NCI-H1105 (cell line): Measurements from ENCODE around the gene SRPK2.
"Not testable (repeated sequence)": the region's sequence is repeated elsewhere in the genome, so short reads cannot be mapped to it uniquely, and the experiment has no call there.

ENCODE experiments used
- DNase-seq: peaks from one replicate; lab custom pipeline; 2025; lab: John Stamatoyannopoulos, UW

The SRPK2 gene

DNA sequence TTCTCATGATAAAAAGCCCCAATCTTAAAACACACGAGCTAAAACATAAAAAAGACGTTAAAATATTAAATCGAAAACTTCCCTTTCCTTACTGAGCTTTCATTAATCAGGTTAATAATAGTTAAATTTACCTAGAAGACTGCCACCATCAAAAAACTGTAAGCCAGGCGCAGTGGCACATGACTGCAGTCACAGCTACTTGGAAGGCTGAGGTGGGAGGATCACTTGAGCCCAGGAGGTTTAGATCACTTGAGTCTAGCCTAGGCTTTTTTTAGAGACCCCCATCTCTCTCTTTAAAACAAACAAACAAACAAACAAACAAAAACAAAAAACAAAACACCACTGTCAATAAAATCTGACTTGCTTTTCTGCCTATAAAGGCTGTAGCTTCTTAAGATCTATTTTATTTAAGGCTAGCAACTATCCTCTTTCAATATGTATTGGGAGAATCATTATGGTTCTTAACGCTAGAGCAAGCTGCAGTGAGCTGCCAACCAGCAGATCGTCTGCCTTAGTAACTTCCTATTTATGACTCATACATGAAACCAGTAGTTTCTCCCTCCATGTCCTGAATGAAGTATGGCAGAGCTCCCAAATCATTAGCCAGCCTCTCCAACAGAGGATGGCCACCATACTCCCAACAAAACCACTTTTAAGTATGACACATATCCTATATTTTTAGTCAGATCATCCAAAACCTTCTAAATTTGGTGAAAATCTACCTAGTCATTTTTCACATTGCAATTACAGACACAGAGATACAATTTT is 163.7 kb downstream of the SRPK2 start:
- DNase-seq = no peak

DNA sequence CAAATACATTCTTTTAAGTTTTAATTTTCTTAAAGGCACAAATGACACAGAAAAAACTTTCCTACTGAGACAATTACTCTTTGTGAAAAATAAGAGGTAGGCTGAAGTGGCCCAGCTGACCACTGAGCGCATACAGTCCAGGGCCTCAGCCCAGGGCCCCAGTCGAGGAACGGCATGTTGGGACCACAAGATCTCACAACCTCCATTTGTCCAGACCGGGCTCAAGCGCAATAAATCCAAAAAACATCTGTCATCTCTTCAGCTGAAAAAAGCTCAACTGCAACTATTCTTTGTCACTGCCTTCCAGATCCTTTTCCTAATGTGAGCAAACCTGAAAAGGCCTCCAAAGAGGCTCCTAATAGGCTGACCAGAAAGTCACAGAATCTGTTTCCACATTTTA is 165.8 kb downstream of the SRPK2 start:
- no peak for DNase-seq

DNA sequence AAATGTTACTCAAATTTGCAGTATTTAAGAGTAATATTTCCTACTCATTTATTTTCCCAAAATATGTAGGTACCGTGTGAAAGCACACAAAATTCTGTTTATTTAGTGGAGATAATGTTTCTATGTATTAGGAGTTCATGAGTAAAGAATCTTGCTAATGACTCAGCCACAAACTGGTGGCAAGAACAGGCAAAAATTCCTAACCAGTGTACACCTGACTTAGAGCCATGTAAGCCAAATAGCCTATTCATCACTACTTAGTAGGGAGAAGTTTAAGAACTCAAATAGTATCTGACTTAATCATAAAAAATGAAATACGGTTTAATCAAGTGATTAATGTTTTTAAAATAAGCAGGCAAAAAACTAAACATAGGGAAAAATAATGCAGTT is 169.0 kb downstream of the SRPK2 start:
- no peak for DNase-seq

DNA sequence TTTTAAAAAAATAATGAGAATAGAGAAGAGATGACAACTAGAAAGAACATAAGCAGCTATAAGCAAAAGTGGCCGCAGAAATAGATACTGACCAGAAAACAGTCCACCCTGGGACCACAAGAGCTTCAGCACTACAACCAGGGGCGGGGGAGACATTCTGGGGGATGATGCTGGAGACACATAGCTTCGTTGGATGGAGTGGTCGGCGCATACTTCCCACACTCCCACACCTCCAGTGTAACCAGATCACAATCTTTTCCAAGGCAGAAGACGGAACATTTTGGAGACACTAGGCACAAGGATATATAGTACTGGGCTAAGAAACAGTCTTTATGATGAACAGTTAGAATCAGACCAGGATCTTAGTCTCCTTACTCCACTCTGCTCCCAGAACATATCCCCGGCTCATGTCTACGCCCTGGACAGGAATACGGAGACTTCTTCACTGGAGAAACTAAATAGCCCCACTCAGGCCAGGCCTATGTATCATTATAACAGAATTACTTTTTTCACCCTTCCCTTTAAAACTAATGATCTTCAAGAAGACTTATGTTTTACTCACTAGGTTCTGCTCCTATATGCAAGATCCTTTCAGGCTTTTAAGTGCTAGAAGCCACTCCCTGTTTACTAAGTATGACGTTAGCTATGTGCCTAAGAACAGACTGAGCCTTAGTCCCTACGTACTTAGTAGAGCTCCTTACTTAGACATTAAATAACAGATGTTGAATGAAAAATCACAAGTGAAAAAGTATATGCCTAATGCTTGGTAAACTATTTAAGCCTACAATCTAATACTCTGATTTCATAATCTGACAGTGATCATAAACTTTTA is 169.6 kb downstream of the SRPK2 start:
- DNase-seq = no peak

DNA sequence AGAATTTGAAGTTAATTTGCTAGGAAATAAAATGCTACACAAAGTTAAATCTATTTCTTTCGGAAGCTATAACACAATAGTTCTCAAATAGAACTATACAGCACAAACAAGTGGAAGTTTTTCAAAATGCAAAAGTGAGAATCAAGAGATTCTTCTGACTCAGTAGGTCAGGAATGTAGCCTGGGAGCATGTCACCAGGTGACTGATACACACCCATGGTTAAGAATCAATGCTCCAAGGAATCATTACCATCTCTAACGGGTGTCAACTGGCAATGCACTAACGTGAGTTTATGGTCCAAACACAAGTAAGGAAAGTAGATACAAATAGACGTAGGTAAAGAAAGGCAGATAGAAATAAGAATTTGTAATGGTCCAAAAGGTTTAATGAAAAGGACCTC is 170.5 kb downstream of the SRPK2 start:
- no peak for DNase-seq

DNA sequence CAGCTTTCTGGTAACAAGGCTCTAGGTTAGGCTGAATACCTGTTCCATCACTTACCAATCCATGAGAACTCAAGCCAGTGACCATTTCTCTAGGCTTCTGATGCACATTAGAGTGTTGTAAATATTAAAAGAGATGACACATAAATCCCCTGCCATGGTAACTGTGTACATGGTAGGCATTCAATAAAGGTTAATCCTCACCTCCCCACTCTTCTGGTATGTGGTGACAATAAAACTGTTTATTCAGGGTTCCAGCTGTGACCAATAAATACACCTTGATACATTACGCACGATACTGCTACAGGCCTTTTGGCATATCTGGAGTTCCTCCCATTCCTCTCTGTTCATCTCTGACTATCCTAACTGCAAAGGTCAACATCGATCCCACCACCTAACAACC is 171.9 kb downstream of the SRPK2 start:
- DNase-seq = no peak

DNA sequence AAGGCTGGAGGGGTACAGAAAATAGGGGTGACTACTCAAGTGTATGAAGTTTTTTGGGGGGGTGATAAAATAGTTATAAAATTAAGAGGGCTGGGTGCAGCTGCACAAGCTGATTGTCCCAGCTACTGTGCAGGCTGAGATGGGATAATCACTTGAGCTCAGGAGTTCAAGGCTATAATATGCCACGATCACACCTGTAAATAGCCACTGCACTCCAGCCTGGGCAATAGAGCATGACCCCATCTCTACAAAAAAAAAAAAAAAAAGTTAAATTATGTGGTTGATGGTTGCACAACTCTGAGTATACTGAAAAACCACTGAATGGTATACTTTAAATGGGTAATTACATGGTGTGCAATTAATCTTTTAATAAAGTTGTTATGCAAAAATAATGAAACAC is 172.9 kb downstream of the SRPK2 start:
- DNase-seq = no peak

DNA sequence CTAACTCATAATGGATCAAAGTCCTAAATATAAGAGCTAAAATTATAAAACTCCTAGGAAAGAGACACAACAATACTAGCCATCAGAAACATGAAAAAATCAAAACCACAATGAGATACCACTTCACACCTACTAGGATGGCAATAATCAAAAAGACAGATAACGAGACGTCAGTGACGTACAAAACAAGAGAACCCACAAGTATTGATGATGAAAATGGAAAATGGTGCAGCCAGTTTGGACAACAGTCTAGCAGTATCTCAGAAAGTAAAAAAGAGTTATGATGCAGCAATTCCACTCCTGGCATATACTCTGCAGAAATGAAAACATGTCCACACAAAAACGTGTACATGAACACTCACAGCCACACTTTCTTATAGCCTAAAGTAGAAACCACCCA is 173.5 kb downstream of the SRPK2 start:
- DNase-seq = no peak

DNA sequence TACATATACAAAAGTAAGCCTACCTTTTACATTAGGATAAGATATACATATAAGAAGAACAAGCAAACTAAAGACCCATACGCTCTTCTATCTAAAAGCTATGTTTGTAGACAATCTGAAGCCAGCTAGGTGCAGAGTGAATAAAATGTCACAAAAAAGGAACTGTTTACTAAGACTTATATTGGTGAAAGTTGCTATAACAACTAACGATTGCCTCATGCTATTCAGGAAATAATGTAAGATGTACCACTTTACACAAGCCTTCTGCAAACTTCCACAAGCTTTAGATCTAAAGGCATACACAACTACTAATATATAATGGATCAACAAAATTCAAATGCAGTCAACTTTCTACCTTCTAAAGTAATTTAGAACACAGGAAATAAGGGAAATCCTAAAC is 175.1 kb downstream of the SRPK2 start:
- DNase-seq = no peak

DNA sequence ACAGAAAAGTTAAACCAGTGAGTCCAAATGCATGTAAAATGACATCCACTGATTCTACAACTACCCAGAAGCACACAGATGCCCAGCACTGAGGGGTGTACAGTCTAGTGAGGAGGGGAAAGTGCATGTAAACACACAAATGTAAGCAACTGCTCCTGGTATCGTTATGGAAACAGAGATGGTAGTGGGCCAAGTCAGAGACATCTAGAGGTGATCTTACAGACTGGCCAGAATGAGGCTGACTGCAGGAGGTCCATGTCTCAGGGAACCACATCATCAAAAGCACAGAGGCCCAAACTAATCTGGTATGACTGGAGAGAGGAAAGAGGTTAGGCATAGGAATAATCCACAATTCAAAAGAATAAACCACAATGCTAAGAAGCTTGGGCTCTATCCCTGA is 176.5 kb downstream of the SRPK2 start:
- DNase-seq = no peak

DNA sequence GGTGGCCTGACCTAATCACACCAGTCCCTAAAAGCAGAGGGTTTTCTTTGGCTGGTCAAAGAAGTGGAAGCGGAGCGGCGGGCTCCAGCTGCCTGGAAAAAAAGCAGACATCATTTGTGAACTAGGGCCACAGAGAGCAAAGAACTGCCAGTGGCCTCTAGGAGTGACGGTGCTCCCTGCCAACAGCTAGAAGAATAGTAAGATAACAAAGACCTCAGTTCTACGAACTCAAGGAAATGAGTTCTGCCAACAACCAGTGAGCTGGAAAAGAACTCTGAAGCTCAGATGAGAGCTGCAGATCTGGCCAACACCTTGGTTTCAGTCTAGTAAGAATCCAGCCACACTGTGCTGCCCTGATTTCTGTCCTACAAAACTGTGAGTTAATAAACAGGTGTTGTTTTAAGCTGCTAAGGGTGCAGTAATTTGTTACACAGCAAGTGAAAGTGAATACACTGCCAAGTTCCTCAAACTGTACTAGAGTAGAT is 178.0 kb downstream of the SRPK2 start:
- DNase-seq = no peak

DNA sequence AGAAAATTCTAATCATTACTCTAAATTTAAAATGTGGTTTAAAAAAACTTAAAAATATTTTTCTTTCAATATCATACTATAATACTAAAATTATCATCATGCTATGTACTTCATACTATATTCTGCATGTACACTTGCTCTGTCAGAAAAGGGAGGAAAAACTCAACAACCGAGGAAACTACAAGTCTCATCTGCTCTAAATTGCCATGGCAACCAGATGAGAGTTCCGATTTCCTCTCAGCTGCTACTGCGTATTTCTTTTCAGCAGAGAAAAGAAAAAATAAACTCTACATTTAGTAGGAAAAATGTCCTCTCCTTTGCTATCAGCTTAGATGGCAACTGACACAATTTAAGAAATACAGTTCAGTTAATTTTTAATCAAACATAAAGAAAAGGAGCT is 178.9 kb downstream of the SRPK2 start:
- no peak for DNase-seq

DNA sequence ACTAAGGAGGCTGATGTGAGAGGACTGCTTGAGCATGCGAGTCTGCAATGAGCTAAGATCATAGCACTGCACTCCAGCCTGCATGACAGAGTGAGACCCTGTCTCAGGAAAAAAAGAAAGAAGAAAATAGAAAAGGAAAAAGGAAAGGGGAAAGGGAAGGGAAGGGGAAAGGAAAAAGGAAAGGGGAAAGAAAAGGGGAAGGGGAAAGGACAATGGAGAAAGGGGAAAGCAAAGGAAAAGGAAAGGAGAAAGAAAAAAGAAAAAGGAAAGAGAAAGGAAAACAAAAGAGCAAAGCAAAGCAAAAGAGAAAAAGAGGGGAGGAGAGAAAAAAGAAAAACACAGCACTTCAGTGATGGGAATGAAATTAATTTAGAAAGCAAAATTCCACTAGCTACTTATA is 179.3 kb downstream of the SRPK2 start:
- no peak for DNase-seq

DNA sequence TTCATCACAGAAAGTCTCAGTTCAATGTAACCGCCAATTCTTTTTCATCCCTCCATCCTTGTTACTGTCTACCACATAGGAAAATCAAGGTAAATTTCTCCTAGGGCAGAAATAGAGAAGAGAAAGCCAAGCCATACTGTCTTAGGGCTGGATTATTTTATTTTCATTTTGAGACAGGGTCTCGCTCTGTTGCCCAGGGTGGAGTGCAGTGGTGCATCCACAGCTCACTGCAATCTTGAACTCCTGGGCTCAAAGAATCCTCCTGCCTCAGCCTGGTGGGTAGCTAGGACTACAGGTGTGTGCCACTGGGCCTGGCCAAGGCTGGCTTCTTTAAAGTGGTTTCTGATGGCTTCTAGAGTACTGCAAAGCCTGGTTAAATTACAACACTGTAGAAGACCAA is 181.7 kb downstream of the SRPK2 start:
- DNase-seq = no peak

DNA sequence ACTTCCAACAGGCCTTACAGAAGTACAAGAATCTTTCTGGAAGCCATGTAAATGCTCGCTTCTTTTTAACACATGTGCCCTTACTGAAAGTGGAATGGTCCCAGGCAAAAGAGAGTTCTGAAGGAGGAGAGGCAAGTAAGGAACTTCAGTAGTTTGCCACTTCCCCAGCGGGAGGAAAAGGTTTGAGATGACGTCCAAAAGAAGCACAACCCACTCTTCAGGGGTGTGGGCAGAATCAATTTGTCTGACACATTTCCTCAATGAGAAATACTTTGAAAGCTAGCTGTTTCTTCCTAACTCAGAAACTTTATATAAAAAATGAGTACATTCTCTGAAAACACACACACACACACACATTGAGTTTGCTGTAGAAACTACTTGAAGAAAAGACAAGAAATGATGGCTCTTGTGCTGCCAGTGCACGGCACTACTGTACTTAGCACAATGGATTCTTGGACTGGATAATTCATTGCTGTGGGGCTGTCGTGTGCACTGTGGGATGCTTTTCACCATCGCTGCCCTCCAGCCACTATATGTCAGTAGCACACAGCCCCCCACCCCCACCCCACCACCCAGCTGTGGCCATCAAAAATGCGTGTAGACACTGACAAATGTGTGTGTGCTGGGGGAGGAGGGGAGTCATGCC is 183.0 kb downstream of the SRPK2 start:
- DNase-seq = no peak

DNA sequence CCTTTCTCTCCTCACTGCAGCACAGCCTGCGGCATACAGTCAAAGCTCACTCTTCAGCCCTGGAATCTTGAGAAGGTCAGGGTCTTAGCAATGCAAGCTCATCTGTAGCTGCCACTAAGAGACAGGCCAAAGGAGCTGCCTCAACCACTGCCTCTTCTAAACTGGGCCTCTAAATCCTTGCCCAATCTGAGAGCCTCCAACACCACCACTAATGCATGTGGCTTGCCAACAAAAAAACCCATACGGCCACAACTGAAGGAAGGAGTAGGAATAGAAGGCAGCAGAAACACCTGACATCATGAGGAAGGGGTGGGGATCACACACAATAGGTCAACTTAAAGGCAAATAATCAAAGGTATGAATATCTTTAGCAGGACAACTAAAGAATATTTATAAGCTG is 183.8 kb downstream of the SRPK2 start:
- no peak for DNase-seq

DNA sequence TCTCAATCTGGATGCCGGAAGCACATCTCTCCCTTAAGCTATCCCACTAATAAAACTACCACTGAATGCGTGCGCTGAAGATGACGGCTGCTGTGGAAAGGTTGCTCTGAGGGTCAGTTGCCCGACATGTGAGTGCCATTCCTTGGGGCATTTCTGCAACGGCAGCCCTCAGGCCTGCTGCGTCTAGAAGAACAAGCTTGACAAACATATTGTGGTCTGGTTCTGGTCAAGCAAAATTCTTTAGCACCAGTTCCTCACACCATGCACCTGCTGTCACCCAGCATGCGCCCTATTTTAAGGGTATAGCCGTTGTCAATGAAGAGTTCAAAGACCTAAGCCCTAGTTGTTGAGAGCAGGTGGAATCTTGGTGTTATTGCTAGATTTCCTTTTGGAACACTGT is 184.2 kb downstream of the SRPK2 start:
- no peak for DNase-seq

DNA sequence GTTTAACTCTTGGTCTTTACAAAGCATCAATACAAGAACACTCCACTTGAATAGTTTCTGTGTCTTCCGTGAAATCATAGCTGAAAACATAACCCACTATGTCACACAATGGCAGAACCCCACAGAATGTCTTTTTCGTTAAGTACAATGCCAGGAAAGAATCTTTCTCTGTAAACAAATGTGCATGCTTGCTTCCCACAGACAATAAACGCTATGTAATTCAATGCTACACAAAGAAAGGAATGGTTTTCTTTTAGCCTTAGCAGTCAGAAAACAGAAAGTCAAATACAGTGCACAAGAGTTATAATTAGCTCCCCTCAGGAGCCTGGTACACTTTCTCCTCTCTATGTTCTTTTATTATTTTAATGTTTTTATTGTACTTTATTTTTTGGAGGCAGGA is 186.1 kb downstream of the SRPK2 start:
- DNase-seq = no peak

DNA sequence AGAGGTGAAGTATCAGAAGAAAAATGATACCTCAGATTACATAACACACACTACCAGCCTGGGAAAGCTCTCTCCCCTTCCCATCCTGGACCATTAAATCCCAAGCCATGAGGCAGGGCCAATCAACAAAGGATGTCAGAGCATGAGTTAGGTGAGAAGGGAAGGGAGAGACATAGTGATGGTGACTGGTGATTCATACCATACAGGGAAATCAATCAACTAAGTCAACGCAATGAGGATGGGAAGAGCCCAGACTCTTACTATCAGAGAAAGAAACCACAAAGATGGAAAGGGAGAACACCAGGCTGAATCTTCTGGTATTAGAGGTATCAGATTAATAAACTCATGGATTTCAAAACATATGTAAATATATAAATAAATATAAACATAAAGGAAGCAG is 189.3 kb downstream of the SRPK2 start:
- DNase-seq = no peak

DNA sequence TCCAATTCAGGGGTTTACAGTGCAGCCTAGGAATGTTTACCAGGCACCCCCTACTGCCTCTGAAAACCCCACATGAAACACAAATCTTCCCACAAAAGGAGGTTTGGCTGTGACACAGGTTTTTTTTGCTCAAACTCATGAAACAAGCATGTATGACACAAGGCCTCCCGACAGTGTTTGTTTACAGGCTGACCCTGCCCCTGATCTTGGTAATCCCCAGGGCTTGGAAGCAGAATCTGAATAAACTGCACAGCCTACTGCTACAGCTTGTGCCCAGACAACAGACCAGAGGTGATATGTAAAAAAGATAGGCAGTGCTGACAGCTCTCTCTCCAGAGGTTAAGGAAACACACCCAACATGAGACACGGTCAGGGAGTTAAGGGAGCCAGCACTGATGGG is 190.5 kb downstream of the SRPK2 start:
- DNase-seq = no peak

DNA sequence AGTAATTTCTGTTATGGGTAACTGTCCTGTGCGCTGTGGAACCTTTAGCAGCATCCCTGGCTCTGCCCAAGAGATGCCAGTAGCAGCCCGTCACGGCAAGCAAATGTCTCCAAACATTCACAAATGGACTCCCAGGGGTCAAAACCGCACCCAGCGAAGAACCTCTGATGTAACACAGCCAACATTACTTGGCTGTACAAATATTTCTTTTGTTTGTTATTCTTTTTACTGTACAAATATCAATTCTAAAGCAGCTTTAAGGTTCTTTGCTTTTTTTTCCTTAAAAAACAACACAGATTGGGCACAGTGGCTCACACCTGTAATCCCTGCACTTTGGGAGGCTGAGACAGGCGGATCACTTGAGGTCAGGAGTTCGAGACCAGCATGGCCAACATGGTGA is 192.2 kb downstream of the SRPK2 start:
- DNase-seq = no peak

DNA sequence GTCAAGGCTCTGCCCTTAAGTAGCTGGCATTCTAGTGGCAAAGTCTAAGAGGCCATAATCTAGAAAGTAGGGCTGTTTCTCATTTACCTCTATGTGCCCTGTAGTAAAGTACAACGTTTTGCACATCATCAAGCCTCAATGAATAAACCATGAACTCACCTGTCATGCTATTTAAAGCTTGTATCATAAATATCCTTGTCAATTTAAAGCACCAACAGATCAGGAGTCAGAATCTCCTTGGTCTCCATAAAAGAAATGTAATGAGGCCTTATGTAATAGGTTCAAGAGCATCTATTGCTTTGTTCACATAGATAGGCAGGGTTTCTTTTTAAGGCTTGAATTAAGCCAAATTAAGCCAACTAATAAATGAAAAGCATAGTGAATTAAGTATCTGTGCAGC is 192.8 kb downstream of the SRPK2 start:
- DNase-seq = no peak

DNA sequence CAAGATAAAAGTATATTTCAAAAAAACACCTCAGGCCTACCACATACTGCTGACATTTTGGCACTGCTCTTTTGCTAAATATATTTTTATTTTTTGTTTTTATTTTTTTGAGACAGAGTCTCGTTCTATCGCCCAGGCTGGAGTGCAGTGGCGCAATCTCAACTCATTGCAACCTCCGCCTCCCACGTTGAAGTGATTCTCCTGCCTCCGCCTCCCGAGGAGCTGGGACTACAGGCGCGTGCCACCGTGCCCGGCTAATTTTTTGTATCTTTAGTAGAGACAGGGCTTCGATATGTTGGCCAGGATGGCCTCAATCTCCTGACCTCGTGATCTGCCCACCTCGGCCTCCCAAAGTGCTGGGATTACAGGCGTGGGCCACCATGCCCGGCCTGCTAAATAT is 193.8 kb downstream of the SRPK2 start:
- DNase-seq = not testable (repeated sequence)
